ENCODE results near the gene FANCG.

GRCh38 chr9:35115680-35116538, 36.2 kb upstream of the FANCG start, which contains the start of gene ATOSB:
- TF ChIP-seq CTCF (IDR thresholded peaks at IDR 0.05) (peak in 1 of 7 experiments; percentile 8), POLR2A (IDR thresholded peaks at IDR 0.05) (peak; percentile 31 to 73 (median 61))
